Mesangial cell (primary cell): ENCODE results near the gene GOLIM4. TPM values are rescaled to one million over a fixed set of nuclear protein-coding genes. Genes with fewer than 3 reads are reported as not detected.

Experiments used
- total RNA-seq: library from RNA; depleted of rRNA; stranded (reverse); fragments of >200 nt; gene quantifications from 2 replicates; pipeline ENCODE4 v1.2.3, GENCODE V29; 2015

GOLIM4 gene, protein sequence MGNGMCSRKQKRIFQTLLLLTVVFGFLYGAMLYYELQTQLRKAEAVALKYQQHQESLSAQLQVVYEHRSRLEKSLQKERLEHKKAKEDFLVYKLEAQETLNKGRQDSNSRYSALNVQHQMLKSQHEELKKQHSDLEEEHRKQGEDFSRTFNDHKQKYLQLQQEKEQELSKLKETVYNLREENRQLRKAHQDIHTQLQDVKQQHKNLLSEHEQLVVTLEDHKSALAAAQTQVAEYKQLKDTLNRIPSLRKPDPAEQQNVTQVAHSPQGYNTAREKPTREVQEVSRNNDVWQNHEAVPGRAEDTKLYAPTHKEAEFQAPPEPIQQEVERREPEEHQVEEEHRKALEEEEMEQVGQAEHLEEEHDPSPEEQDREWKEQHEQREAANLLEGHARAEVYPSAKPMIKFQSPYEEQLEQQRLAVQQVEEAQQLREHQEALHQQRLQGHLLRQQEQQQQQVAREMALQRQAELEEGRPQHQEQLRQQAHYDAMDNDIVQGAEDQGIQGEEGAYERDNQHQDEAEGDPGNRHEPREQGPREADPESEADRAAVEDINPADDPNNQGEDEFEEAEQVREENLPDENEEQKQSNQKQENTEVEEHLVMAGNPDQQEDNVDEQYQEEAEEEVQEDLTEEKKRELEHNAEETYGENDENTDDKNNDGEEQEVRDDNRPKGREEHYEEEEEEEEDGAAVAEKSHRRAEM
- 28.1 and 30.0 TPM in 2 replicates for total RNA-seq

DNA sequence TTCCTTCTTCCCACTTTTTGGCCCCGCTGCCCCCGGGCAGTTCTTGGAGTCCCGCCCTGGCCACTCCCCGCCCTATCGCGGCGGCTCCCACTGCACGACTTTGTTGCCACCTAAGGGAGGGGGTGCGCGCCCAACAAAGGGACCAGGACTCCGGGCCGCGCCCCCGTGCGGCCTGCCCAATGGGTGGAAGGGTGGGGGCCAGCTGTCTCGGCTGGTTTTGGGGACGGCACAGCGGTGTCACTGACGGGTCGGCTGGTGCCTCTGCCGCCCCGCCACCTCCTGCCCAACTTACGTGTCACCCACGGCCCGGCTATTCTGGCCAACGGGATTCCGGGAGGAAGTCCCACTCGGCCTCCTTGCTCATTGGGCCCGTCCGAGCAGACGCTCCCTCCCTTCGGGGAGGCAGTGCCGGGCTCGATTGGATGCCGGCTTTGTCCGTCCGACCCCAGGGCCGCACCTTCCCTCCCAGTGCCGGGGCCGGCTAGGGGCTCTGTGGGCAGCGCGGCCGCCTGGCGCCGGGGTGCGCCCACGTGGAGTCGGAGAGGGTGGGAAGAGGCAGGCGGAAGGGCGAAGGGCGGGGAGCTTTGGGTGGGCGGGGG is at the start of gene GOLIM4:
TSS of gene GOLIM4 (minus strand) at position 314 of the 599 bp plus-strand sequence. CDS start 639 bp downstream, outside the sequence.

